GM18951 (cell line): ENCODE results near the gene TBC1D14.
"Not testable (repeated sequence)": the region's sequence is repeated elsewhere in the genome, so short reads cannot be mapped to it uniquely, and the experiment has no call there.

Source experiments
- POLR2A ChIP-seq: IDR thresholded peaks from 4 replicates; pipeline ENCODE4 v1.6.1; 2011; ENCODE audit warnings: mild to moderate bottlenecking; ENCODE audit not compliant: insufficient read length, insufficient read depth; ENCODE audit errors: extremely low read depth
- in situ Hi-C: fragments of 300-500 bp; cut with MboI; formaldehyde crosslinking; loops from one replicate; pipeline ENCODE4 v1.12.0; 2022; ENCODE audit warnings: low sequenced_read_pairs, mixed read lengths, inconsistent platforms; ENCODE audit not compliant: unreplicated experiment

The TBC1D14 gene

DNA sequence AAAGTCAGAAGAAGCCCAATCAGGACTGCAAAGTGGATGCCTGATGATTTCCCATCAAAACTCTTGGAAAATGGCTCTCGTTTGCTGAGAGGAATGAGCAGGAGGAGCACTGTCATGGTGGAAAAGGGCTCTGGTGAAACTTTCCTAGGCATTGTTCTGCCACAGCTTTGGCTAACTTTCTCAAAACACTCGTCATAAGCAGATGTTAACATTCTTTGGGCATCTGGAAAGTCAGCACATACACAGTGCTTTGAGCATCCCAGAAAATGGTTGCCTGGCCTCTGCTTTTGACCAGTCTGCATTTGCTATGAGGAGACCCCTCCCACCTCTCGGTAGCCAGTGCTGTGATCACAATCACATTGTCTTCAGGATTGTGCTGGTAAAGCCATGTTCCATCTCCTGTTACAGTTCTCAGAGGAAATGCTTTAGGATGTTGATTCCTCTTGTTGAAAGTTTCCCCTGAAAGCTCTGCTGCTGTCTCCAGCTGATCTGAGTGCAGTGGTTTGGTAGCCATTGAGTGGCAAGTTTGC, 25.2 kb upstream of the TBC1D14 start:
- TF ChIP-seq POLR2A: no peak
- in situ Hi-C loops: no loop called here

DNA sequence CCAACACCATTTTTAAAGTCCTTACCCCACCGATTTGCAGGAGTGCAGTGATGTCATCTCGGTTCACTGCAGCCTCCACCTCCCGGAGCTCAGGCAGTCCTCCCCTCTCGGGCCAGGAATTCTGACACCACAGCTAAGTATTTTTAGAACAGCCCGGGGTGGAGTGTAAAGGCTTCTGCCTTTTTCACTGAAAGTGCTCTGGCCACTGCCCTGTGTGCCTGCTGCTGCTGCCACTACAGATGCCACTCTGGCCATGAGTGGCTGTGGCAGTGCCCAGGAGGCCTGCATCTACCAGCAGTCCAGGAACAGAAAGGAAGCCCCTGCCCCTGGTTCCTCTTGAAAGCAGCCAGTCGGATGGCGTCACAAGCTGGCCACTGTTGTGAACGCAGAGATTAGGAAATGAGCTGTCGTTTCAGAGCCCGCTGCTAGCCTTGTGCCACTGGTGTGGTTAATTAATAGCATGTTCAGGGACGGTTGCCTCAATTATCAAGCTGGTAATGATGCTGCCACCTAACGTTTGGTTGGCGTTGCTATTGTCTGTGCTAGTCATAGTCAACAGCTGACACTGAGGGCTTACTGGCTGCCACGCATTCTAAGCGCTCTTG, 23.6 kb upstream of the TBC1D14 start:
- in situ Hi-C loops: no loop called here
- TF ChIP-seq POLR2A: no peak

DNA sequence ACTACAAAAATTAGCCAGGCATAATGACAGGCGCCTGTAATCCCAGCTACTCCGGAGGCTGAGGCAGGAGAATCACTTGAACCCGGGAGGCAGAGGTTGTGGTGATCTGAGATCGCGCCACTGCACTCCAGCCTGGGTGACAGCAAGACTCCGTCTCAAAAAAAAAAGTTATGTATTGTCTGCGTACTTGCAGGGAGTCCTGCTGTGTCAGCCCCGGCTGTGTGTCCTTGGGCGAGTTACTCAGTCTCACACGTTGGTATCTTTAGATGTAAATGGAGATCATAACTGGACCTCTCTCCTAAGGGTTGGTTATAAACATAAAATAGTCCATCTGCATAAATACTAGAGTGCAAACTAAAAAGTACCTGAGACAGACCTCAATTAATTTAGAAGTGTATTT, 22.7 kb upstream of the TBC1D14 start:
- in situ Hi-C loops: no loop called here
- TF ChIP-seq POLR2A: no peak

GRCh38 chr4:6887591-6888371, 21.8 kb upstream of the TBC1D14 start:
- no peak for TF ChIP-seq POLR2A

DNA sequence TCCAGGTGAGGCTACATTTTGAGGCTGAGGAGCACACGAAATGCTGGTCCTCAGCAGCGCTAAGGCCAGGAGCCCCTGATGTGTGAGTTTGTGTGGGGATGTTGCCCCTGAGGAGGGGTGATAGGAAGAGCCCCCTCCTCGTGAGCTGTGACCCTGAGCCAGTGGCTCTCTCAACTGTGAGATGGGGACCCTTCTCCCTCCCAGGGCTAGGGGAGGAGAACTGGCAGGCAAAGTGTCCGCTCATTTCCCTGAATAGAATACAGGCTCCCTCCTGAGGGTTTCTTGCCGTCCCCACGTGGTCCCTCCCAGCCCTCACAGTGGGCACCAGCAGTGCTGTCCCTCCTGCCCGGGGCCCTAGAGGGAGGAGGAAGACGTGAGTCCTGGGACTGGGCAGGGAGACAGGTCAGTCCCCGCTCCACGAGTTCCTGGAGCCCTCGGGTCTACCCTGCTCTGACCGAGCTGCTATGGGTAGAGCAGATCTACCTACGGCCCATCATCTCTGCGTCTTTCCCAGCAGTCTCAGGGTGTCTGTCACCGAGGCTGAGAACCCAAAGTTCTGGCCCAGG, 21.0 kb upstream of the TBC1D14 start:
- in situ Hi-C loops: no loop called here
- no peak for TF ChIP-seq POLR2A

More at GRCh38 chr4:6887591-6888371, 21.8 kb upstream of the TBC1D14 start:
- in situ Hi-C loops: no loop called here

GRCh38 chr4:6889101-6889735, 20.4 kb upstream of the TBC1D14 start:
- TF ChIP-seq POLR2A: no peak
- in situ Hi-C loops: no loop called here

GRCh38 chr4:6889736-6890324, 19.8 kb upstream of the TBC1D14 start:
- in situ Hi-C loops: no loop called here
- no peak for TF ChIP-seq POLR2A

GRCh38 chr4:6890358-6890757, 19.3 kb upstream of the TBC1D14 start:
- in situ Hi-C loops: no loop called here
- TF ChIP-seq POLR2A: no peak

DNA sequence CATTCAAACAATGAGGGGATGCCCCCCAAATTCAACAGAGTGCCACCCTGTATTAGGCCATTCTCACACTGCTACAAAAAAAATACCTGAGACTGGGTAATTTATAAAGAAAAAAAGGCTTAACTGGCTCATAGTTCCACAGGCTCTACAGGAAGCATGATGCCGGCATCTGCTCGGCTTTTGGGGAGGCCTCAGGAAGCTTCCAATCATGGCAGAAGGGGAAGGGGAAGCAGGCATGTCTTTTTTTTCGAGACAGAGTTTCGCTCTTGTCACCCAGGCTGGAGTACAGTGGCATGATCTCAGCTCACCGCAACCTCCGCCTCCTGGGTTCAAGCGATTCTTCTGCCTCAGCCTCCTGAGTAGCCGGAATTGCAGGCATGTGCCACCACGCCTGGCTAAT, 18.7 kb upstream of the TBC1D14 start:
- in situ Hi-C loops: not testable (repeated sequence)

DNA sequence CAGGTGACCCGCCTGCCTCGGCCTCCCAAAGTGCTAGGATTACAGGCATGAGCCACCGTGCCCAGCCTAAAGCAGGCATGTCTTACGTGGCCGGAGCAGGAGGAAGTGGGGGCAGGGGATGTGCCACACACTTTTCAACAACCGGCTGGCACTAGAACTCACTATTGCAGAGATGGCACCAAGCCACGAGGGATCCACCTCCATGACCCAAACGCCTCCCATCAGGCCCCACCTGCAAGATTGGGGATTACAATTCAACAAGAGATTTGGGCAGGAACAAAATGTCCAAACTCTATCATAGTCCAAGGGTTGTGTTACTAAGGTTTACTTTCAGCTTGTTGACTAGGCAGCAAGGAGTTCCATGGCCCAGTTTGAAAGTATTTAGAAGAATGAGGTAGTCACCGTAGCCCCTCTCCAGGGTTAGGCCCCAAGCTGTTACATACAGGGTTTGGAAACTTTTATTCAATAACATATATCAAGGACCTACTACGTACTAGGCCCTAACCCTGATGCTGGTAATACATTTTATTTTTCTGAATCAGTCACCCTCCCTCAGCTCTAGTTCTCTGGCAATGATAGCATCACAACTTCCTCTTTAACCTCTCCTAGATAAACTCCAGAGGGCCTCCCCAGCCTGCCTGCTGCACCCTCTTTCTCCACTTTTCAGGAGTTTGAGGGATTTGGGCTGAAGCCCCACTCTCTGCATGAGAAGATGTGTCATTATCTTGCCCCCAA, 18.0 kb upstream of the TBC1D14 start:
- in situ Hi-C loops: no loop called here
- TF ChIP-seq POLR2A: no peak

DNA sequence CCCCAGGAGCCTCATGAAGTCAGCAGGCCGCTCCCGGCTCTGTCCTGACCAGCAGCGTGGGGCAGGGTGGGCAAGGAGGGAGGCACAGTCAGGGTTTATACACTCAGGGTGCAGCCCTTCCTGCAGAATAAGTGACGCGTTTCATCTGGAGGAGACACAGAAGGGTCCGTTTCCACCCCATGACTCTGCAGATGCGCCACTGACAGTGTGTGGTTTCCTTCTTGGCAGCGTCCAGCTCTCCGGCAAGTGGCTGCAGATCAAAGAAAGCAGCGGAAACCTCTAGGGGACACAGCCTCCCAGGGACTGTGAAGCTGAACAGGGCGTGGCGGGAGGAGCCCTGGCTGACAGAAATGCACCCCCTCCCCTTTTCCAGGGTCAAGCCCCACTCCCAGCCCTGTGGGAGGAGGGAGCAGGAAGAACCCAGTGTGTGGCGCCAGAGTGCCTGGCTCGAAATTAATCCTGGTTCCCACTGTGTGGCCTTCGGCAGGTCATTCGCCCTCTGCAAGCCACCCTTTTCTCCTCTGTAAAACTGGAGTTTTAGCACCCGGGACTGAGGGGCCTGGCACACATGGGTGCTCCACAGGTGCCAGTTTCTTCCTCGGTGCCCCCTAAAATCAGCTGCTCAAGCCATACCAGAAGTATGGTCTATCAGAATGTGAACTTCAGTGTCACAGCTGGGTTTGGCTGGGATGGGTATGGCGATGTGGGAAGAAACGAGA, 17.3 kb upstream of the TBC1D14 start:
- in situ Hi-C loops: no loop called here

GRCh38 chr4:6892909-6893202, 16.8 kb upstream of the TBC1D14 start:
- in situ Hi-C loops: no loop called here
- no peak for TF ChIP-seq POLR2A

More for the DNA sequence above, 17.3 kb upstream of the TBC1D14 start:
- no peak for TF ChIP-seq POLR2A
